CD1c-positive myeloid dendritic cell (primary cell): ENCODE measurements around the gene PARP1.
"Not testable (repeated sequence)": the region's sequence is repeated elsewhere in the genome, so short reads cannot be mapped to it uniquely, and the experiment has no call there.

Experiments used
- DNase-seq: peaks from one replicate; pipeline ENCODE4 v3.0.0-alpha.2; 2016; ENCODE audit errors: extremely low spot score

PARP1 gene

DNA sequence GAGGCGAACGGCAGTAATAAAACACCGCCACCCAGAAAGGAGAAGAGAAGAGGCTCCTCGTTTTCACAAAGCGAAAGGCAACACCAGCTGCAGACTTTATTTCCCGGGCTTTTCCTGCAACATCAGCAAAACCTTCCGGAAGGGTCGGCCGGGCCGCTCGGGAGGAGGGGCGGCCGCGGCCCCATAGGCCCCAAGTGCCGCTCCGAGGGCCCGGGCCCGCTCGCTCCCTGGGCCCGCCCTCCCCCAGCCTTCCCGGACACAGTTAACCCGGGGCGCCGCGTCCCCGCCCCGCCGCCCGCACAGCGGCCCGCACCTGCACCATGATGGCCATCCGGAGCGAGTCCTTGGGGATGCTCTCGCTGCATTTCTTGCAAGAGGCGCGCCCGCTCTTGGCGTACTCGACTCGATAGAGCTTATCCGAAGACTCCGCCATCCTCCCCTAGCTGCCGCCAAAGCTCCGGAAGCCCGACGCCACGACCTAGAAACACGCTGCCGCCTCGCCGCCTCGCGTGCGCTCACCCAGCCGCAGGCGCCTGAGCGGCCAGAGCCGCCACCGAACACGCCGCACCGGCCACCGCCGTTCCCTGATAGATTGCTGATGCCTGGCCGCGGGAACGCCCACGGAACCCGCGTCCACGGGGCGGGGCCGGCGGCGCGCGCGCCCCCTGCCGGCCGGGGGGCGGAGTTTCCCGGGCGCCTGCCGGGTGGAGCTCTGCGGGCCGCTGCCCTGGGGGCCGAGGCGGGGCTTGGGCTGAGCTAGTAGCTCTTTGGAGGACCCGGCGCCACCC is at the start of gene PARP1:
TSS of gene PARP1 (minus strand) at position 597 of the 788 bp plus-strand sequence. CDS start at position 433, 164 bp downstream.
- DNase-seq: peak; percentile 95

- peak; percentile 37 for DNase-seq
Observed at GRCh38 chr1:226457307-226457712, 49.4 kb upstream of the PARP1 start.

- DNase-seq: no peak
Observed at GRCh38 chr1:226455843-226456242, 48.0 kb upstream of the PARP1 start.

DNA sequence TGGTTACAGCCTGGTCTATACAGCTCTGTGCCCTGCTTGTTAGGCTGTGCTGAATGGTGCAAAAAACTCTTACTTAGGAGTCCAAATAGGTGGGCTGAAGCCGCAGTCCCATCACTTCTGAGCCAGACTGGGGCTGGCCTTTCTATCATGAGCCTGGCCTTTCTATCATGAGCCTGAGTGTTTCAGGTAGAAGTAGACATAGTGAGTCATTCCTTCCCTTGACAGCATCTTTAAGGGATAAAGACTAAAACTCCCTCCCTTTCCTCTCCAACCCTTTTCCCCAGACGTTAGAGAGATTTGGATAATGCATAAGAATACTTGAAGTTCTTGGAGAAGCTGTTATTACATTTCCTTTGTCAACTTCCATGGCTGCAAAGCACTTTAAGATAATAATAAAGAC is 46.5 kb upstream of the PARP1 start:
- DNase-seq: no peak

DNA sequence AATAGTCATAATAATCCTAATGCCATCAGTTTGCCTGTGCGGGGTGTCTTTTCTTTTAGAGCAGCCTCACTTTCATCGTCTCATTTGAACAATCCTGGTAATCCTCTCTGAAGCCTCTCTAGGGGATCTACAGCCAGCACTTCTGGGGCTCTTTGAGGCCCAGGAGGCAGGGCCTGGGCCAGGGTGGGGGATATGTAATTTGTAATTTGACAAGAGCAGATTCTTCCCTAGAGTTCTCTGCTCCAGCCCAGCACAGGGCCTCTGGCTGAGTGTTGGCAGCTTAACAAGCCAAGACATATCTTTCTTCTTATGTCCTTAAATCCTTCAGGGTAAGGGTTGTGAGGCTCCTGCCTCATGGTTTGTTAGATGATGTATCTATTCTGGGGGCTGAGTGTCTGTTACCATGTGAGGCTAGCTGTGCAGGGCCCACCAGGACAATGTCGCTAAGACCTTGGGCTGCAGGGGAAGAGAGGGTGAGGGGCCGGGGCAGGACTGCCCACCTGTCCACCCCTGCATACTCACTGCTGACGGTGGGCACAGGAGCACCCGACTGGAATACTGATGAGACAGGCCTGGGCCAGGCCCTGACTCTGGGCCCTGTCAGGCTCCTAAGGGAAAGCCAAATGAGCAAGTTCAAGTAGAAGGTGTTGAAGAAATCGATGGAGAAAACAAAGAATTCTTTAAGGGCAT is 45.3 kb upstream of the PARP1 start:
- DNase-seq: no peak

- DNase-seq: no peak
Observed at GRCh38 chr1:226450688-226451087, 42.8 kb upstream of the PARP1 start.

- DNase-seq: no peak
Observed at GRCh38 chr1:226449823-226450222, 41.9 kb upstream of the PARP1 start.

DNA sequence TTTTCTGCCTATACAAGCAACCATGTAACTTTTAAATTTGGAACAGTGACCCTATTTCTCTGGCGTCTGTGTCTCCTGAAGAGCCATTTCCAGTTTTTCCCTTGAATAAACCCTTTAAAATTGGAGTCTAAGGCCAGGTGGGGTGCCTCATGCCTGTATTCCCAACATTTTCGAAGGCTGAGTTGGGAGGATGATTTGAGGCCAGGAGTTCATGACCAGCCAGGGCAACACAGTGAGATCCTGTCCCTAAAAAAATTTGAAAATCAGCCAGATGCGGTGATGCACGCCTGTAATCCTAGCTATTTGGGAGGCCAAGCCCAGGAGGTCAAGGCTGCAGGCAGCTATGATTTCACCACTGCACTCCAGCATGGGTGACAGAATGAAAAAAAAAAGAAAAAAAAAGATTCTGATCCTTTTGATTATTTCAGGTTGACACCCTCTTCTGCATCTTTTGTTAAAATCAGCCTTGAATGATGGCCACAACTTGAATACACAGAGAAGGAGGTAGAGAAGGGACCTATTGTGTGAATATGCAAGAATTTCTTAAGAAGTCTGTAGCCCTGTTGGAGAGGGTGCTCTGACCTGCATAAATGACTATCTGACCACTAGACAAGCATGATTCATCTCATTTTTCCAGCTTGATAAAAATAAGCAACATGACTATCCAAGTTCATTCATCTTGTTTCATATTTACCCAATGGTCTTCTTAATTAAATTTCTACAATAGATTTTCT is 40.2 kb upstream of the PARP1 start:
- no peak for DNase-seq

DNA sequence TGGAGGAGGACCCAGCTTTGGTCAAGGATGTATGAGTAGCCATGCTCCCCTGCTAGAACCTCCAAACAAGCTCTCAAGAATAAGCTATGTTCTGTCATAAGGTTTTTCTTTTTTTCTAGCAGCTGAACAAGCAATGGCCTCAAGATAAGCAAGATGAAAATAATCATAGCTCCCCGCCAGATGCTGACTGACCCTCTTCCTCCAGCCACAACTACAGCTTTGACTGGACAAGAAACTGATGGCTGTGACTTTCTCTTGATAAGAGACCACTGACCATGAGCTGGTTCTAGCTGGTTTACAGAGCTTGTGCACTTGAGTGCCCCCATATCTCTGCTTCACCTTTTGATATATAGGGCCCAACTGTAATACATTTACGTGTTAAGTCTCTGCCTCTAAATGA is 38.2 kb upstream of the PARP1 start:
- DNase-seq: no peak

GRCh38 chr1:226444901-226445300 is 37.0 kb upstream of the PARP1 start:
- peak; percentile 32 for DNase-seq

GRCh38 chr1:226443439-226443838 is 35.5 kb upstream of the PARP1 start:
- DNase-seq: no peak

DNA sequence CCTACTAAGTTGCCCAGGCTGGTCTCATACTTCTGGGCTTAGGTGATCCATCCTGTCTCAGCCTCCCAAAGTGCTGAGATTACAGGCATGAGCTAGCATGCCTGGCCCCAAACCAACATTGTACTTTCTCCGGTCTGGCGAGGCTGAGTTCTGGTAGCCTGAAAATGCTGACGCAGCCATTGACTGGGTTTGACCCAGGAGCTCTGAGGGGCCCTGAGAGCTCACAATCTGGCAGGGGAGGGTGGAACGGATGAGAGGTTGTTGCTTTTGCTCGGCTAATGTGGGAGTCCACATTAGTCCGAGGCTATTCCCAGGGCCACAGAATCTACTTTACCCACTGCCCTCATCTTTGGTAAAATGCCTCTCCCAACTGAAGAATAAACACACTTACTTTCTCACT is 35.1 kb upstream of the PARP1 start:
- DNase-seq: no peak

- no peak for DNase-seq
Observed at GRCh38 chr1:226441629-226442028, 33.7 kb upstream of the PARP1 start.

GRCh38 chr1:226440512-226440911 is 32.6 kb upstream of the PARP1 start:
- no peak for DNase-seq

DNA sequence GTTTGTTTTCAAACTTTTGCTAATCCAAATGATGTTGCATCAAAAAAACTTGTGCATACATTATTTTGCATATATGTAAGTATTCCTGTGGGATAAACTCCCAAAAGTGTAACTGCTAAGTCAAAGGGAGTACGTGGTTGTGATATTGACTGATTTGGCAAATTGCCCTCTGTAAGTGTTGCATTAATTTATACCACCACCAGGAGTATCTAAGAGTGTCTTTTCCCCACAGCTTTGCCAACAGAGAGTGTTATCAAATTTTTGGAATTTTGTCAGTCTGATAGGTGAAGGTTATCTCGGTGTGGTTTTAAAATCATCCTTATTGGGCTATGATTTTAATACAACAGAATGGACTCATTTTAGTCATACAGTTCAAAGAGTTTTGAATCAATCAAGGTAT is 30.1 kb upstream of the PARP1 start:
- DNase-seq: no peak

- no peak for DNase-seq
Observed at GRCh38 chr1:226436855-226437491, 29.1 kb upstream of the PARP1 start.

GRCh38 chr1:226436472-226436854 is 28.6 kb upstream of the PARP1 start:
- DNase-seq: no peak

- no peak for DNase-seq
Observed at GRCh38 chr1:226433341-226433720, 25.4 kb upstream of the PARP1 start.

DNA sequence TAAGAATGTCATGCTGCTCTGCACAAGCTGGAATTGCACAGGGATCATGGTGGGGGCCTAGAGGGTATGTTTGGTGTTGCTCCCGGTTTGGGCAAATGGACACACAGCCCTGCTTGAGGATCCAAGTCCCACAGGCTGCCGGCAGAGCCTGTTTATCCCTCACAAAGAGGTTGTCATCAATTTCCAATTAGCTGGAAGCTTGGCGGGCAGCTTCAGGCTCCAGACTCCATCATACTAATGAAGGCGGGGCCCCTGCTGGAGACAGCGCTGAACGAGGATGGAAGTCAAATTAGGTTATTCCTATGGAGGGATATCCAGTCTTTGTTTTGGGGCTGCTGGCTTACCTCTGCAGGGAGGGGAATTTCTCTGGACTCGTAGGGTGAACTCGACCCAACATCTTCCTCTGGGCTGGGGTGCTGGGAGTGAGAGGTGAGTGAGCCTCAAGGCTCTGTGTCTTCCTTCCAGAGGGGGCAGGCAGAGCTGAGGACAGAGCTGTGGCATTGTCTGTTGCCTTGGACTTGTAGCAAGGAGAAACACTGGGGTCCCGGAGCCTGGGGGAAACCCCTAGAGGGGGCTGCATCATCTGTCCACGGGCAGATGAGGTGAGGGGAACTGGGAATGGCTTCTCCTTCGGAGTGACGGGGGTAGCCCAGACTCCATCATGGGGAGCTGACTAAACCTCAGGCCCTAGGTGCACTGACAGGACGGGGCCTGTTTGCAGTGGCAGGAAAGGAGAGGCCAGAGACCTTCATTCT is 24.9 kb upstream of the PARP1 start:
- no peak for DNase-seq

- DNase-seq: not testable (repeated sequence)
Observed at GRCh38 chr1:226431898-226432297, 24.0 kb upstream of the PARP1 start.
